Endodermal cell (in vitro differentiated cells): ENCODE measurements around the gene SDK2. TPM values are rescaled to one million over a fixed set of nuclear protein-coding genes. Genes with fewer than 3 reads are reported as not detected.

ENCODE experiments used
- DNase-seq: peaks from one replicate; pipeline ENCODE4 v3.0.0-alpha.2; 2017
- H3K27ac ChIP-seq: 2 replicates; pipeline ENCODE4 v1.5.1; 2013; ENCODE audit warnings: mild to moderate bottlenecking, low read depth, low read length, moderate library complexity
- H3K27me3 ChIP-seq: 2 replicates; pipeline ENCODE4 v1.6.1; 2013; ENCODE audit warnings: mild to moderate bottlenecking, low read length, moderate library complexity; ENCODE audit not compliant: insufficient read depth, control insufficient read depth, poor library complexity, severe bottlenecking
- H3K36me3 ChIP-seq: 2 replicates; pipeline ENCODE4 v1.7.0; 2013; ENCODE audit warnings: mild to moderate bottlenecking, low read length, moderate library complexity; ENCODE audit not compliant: control insufficient read depth, insufficient read depth
- H3K4me1 ChIP-seq: one replicate; pipeline ENCODE4 v1.7.0; 2013; ENCODE audit warnings: low read length; ENCODE audit not compliant: control insufficient read depth, insufficient read depth
- H3K4me3 ChIP-seq: 2 replicates; pipeline ENCODE4 v1.5.1; 2013; ENCODE audit warnings: mild to moderate bottlenecking, low read length, moderate library complexity
- H3K9ac ChIP-seq: 2 replicates; pipeline ENCODE4 v1.6.1; 2013; ENCODE audit warnings: mild to moderate bottlenecking, low read length, moderate library complexity; ENCODE audit not compliant: poor library complexity, severe bottlenecking; ENCODE audit errors: extremely low read depth
- H3K9me3 ChIP-seq: 2 replicates; pipeline ENCODE4 v1.6.1; 2013; ENCODE audit warnings: mild to moderate bottlenecking, low read length, moderate library complexity; ENCODE audit not compliant: control insufficient read depth
- H3K27ac Mint-ChIP-seq: 2 replicates; pipeline ENCODE4 v1.8.0; 2020; ENCODE audit warnings: mixed read lengths
- H3K27me3 Mint-ChIP-seq: 2 replicates; pipeline ENCODE4 v1.8.0; 2021; ENCODE audit warnings: mild to moderate bottlenecking, mixed read lengths; ENCODE audit not compliant: insufficient read depth
- H3K36me3 Mint-ChIP-seq: 2 replicates; pipeline ENCODE4 v1.8.0; 2020; ENCODE audit warnings: low read depth, mixed read lengths
- H3K4me1 Mint-ChIP-seq: 2 replicates; pipeline ENCODE4 v1.8.0; 2020; ENCODE audit warnings: mixed read lengths
- H3K4me3 Mint-ChIP-seq: 2 replicates; pipeline ENCODE4 v1.8.0; 2020; ENCODE audit warnings: mild to moderate bottlenecking, moderate library complexity, mixed read lengths
- H3K9me3 Mint-ChIP-seq: 2 replicates; pipeline ENCODE4 v1.8.0; 2020; ENCODE audit warnings: mild to moderate bottlenecking, mixed read lengths
- CTCF ChIP-seq: fragments of 200-600 bp; sonication (generic); conservative IDR thresholded peaks from 2 replicates; pipeline ENCODE4 v1.5.0; 2021; ENCODE audit warnings: antibody characterized with exemption, mild to moderate bottlenecking
- WGBS, 2 experiments: methylation state at CpG; one replicate each; pipeline versions ENCODE4 v1.1.5 to v1.1.7; 2013; ENCODE audit warnings: missing lambda C conversion rate in 2 of 2, mixed read lengths in 1 of 2; ENCODE audit not compliant: insufficient coverage in 1 of 2, insufficient read length in 1 of 2; 5-methylcytosine and 5-hydroxymethylcytosine counted together
- total RNA-seq, 2 donors: library from RNA; stranded (reverse); fragmentation: NEBNext Ultra II Directional in 1 of 2; extraction: Animal tissue kit (Norgen Biotek cat#: 25700) in 1 of 2; gene quantifications; 2 replicates in 1 of 2; 3 replicates in 1 of 2; pipeline ENCODE4 v1.2.1, GENCODE V29; 2021

Gene SDK2
- total RNA-seq, 2 donors from 2014 or later, result 5.9 to 7.0 TPM

GRCh38 chr17:73513426-73513825 is 130.8 kb downstream of the SDK2 start:
- Mint-ChIP-seq H3K4me1 (peaks cover 6% of the 10 kb centered on the region), H3K36me3 (no peaks in the 10 kb centered on the region), H3K27me3 (peaks cover 3% of the 10 kb centered on the region), H3K4me3 (no peak overlapping the region), H3K9me3 (no peaks in the 10 kb centered on the region), H3K27ac (no peak overlapping the region)
- Histone ChIP-seq H3K4me3 (no peak overlapping the region), H3K9me3 (no peaks in the 10 kb centered on the region), H3K4me1 (no peaks in the 10 kb centered on the region), H3K27ac (peak overlapping the region; percentile 51), H3K36me3 (no peaks in the 10 kb centered on the region), H3K27me3 (no peaks in the 10 kb centered on the region), H3K9ac (no peak overlapping the region)
- whole genome bisulfite sequencing, 2 experiments, result 89 to 96% methylated on average over 10 of the region's 10 CpGs
- DNase-seq, result no peak
- TF ChIP-seq CTCF, result no peak

GRCh38 chr17:73511719-73512115 is 132.5 kb downstream of the SDK2 start:
- Mint-ChIP-seq H3K4me3 (no peak overlapping the region), H3K4me1 (peaks cover 10% of the 10 kb centered on the region), H3K27ac (no peak overlapping the region), H3K27me3 (no peaks in the 10 kb centered on the region), H3K9me3 (no peaks in the 10 kb centered on the region), H3K36me3 (no peaks in the 10 kb centered on the region)
- no peak for TF ChIP-seq CTCF
- Histone ChIP-seq H3K4me1 (no peaks in the 10 kb centered on the region), H3K36me3 (no peaks in the 10 kb centered on the region), H3K9ac (no peak overlapping the region), H3K9me3 (no peaks in the 10 kb centered on the region), H3K27ac (no peak overlapping the region), H3K27me3 (no peaks in the 10 kb centered on the region), H3K4me3 (no peak overlapping the region)
- DNase-seq, result no peak
- 92% methylated on average over 4 to 5 of the region's 5 CpGs for WGBS, 2 experiments

- no peak overlapping the region for H3K4me3 Mint-ChIP-seq
- TF ChIP-seq CTCF, result no peak
- Histone ChIP-seq H3K27me3 (no peaks in the 10 kb centered on the region), H3K27ac (no peak overlapping the region), H3K9ac (no peak overlapping the region), H3K9me3 (no peaks in the 10 kb centered on the region), H3K36me3 (no peaks in the 10 kb centered on the region), H3K4me3 (no peak overlapping the region), H3K4me1 (no peaks in the 10 kb centered on the region)
- DNase-seq, result no peak
- H3K27ac Mint-ChIP-seq, result no peak overlapping the region
- peaks cover 15% of the 10 kb centered on the region for H3K4me1 Mint-ChIP-seq
- H3K27me3 Mint-ChIP-seq, result no peaks in the 10 kb centered on the region
- no peaks in the 10 kb centered on the region for H3K36me3 Mint-ChIP-seq
- no peaks in the 10 kb centered on the region for H3K9me3 Mint-ChIP-seq
- WGBS, 2 experiments, result 86 to 92% methylated on average over 12 to 22 of the region's 22 CpGs
Observed at GRCh38 chr17:73510981-73511718, 133.1 kb downstream of the SDK2 start.
